AG10803 (cell line): ENCODE data around the gene TSPYL1.

Experiments used
- DNase-seq: peaks from one replicate; pipeline ENCODE4 v3.0.0; 2010; ENCODE audit warnings: low read depth
- H3K4me3 ChIP-seq: 2 replicates; pipeline ENCODE4 v1.5.1; 2011; ENCODE audit warnings: mild to moderate bottlenecking, low read length, control low read depth
- CTCF ChIP-seq: conservative IDR thresholded peaks from 2 replicates; pipeline ENCODE4 v1.5.1; 2011; ENCODE audit warnings: mild to moderate bottlenecking, low read length, control low read depth, inconsistent platforms

TSPYL1 gene

GRCh38 chr6:116283191-116283590, 3.5 kb upstream of the TSPYL1 start:
- no peak for DNase-seq
- no peak overlapping the region for H3K4me3 ChIP-seq
- TF ChIP-seq CTCF: no peak

- no peak overlapping the region for H3K4me3 ChIP-seq
- DNase-seq: peak; percentile 37
- no peak for TF ChIP-seq CTCF
Measured at GRCh38 chr6:116282698-116283097, 3.0 kb upstream of the TSPYL1 start.

GRCh38 chr6:116280933-116281316, 1.2 kb upstream of the TSPYL1 start:
- no peak overlapping the region; the same call in 1 of the 2 replicates for H3K4me3 ChIP-seq
- no peak for DNase-seq

GRCh38 chr6:116280161-116280932, 617 bp upstream of the TSPYL1 start:
- H3K4me3 ChIP-seq: peak overlapping the region; percentile 87
- no peak for TF ChIP-seq CTCF
- peak; percentile 16 for DNase-seq

More at GRCh38 chr6:116280933-116281316, 1.2 kb upstream of the TSPYL1 start:
- TF ChIP-seq CTCF: no peak

GRCh38 chr6:116278854-116279231, 887 bp downstream of the TSPYL1 start:
- no peak for DNase-seq
- TF ChIP-seq CTCF: no peak
- H3K4me3 ChIP-seq: peak overlapping the region; percentile 87

GRCh38 chr6:116278481-116278829, 1.3 kb downstream of the TSPYL1 start:
- peak overlapping the region; percentile 87 for H3K4me3 ChIP-seq
- DNase-seq: no peak
- no peak for TF ChIP-seq CTCF

- no peak for DNase-seq
- TF ChIP-seq CTCF: no peak
- peak overlapping the region; percentile 58 for H3K4me3 ChIP-seq
Measured at GRCh38 chr6:116277124-116277523, 2.6 kb downstream of the TSPYL1 start.
